ENCODE measurements around the gene DDX39B. TPM values are rescaled to one million over a fixed set of nuclear protein-coding genes. Genes with fewer than 3 reads are reported as not detected.
"Not testable (repeated sequence)": the region's sequence is repeated elsewhere in the genome, so short reads cannot be mapped to it uniquely, and the experiment has no call there.

Gene DDX39B
- total and polyA plus RNA-seq, 9 of the 15 experiments (the other 6 are each of a cell fraction or from before 2014, with no cell fraction given) = 479 to 869 (median 592) TPM

DNA sequence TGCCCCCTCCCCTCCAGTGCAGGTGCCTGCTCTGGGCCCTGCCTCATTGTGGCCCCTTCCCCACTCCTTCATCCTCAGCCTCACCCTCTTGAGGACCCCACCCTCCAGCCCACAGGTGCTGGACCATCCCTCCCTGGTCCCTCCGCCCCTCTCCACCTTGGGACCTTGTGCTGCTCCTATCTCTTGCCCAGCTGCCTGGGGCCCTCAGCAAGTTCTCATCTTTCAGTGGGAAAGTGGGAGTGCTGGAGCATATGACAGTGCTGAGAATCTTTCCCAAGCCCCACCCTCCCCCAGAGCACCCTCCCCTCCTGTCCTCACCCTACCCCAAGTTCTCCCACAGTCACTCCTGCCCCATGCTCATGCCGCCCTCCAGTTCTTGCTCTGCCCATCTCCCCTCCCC, 42.2 kb downstream of the DDX39B start:
- CTCF ChIA-PET (ENCODE audit: low intra/inter-chr PET ratio); BruUV-seq (replicated peaks); H3K4me3 ChIP-seq; intact Hi-C loops (cut with micrococcal nuclease); H2AFZ ChIP-seq (ENCODE audit: low read depth, low read length); FAIRE-seq; H4K20me1 ChIP-seq (replicated peaks; ENCODE audit: control insufficient read depth, insufficient read depth, low read length); H3K9me3 ChIP-seq (replicated peaks; ENCODE audit: control insufficient read depth, insufficient read depth, low read depth, low read length); H3K27me3 ChIP-seq (ENCODE audit: control insufficient read depth in 2 of 2, insufficient read depth in 2 of 2, low read length in 2 of 2); ATAC-seq; H3K36me3 ChIP-seq (ENCODE audit: control insufficient read depth, insufficient read depth, low read length); H3K4me2 ChIP-seq (ENCODE audit: insufficient read depth, low read length); H3K27ac ChIP-seq (ENCODE audit: extremely low read depth, low read depth, low read length); H3K9me1 ChIP-seq (ENCODE audit: control insufficient read depth, insufficient read depth, low read length): not testable (repeated sequence)
- peaks cover 27 to 33% of the 10 kb centered on the region in 2 experiments for H3K4me1 ChIP-seq (replicated peaks in 1 of 2; ENCODE audit: control insufficient read depth in 2 of 2, insufficient read depth in 2 of 2, low read length in 2 of 2)
- POLR2A ChIA-PET = interaction anchor here (2.5 kb wide), 1 partner anchor 41 kb away, joined by 23 read pairs; the partner anchor contains the start of gene DDX39B
- WGBS (ENCODE audit: insufficient coverage, low coverage, missing lambda C conversion rate) = no CpG with 5 or more reads among the region's 2 CpGs
- DNase-seq (ENCODE audit: extremely low read depth in 1 of 4, low spot score in 3 of 4) = peak in 1 of 4 experiments; percentile 36
- in situ Hi-C loops (cut with MboI) = loop anchor here (5.0 kb wide), 1 partner anchor 33 kb away; no protein-coding TSS in a partner anchor
- H3K79me2 ChIP-seq (ENCODE audit: control insufficient read depth, insufficient read depth, low read length) = peaks cover 42% of the 10 kb centered on the region
- peak overlapping the region in 1 of 2 experiments; percentile 85; a peak in 1 of 4 replicates for H3K9ac ChIP-seq (ENCODE audit: insufficient read depth in 1 of 2, low read depth in 2 of 2, low read length in 2 of 2)

DNA sequence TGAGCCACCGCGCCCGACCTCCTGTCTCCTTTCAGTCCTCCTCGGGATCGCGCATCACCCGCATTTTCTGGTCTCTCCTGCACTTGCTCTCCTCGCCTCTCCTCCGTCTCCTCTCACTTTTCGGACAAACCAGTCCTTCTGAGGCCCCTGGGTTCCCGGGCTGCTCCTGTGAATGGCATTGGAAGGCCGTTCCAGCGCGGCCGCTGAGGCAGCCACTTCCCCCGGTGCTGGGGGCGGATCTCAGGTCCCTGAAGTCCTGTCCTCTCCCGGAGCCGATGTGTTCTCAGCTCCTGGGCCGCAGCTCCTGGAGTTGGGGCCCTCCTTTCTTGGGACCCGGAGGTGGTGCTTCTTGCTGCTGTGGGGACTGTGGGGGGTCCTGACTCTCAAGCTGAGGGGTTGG, 43.1 kb downstream of the DDX39B start:
- Histone ChIP-seq H2AFZ (ENCODE audit: low read depth, low read length) (peak overlapping the region; percentile 66), H3K4me3 (peak overlapping the region; percentile 88), H3K27ac (ENCODE audit: extremely low read depth, low read depth, low read length) (peak overlapping the region; percentile 38; the same call in 2 of the 3 replicates), H3K27me3 (ENCODE audit: control insufficient read depth in 2 of 2, insufficient read depth in 2 of 2, low read length in 2 of 2) (no peaks in the 10 kb centered on the region), H3K9me3 (replicated peaks; ENCODE audit: control insufficient read depth, insufficient read depth, low read depth, low read length) (no peaks in the 10 kb centered on the region), H4K20me1 (replicated peaks; ENCODE audit: control insufficient read depth, insufficient read depth, low read length) (peaks cover 7% of the 10 kb centered on the region; the same call in 1 of the 2 replicates), H3K9me1 (ENCODE audit: control insufficient read depth, insufficient read depth, low read length) (no peaks in the 10 kb centered on the region), H3K4me2 (ENCODE audit: insufficient read depth, low read length) (peak overlapping the region; percentile 80), H3K9ac (ENCODE audit: insufficient read depth in 1 of 2, low read depth in 2 of 2, low read length in 2 of 2) (peak overlapping the region; percentile 56 to 85; a peak in 3 of 4 replicates), H3K4me1 (replicated peaks in 1 of 2; ENCODE audit: control insufficient read depth in 2 of 2, insufficient read depth in 2 of 2, low read length in 2 of 2) (peaks cover 27 to 42% of the 10 kb centered on the region in 2 experiments), H3K79me2 (ENCODE audit: control insufficient read depth, insufficient read depth, low read length) (peaks cover 43% of the 10 kb centered on the region), H3K36me3 (ENCODE audit: control insufficient read depth, insufficient read depth, low read length) (no peaks in the 10 kb centered on the region)
- BruUV-seq (replicated peaks) = no TSS peak
- intact Hi-C loops (cut with micrococcal nuclease) (no loop called here), in situ Hi-C loops (cut with MboI) (loop anchor here (5.0 kb wide), 1 partner anchor 34 kb away; no protein-coding TSS in a partner anchor)
- DNase-seq (ENCODE audit: extremely low read depth in 1 of 4, low spot score in 3 of 4) (peak in 2 of 4 experiments; percentile 46 to 59), ATAC-seq (peak; percentile 8), FAIRE-seq (no peak)
- 6% methylated on average over 21 of the region's 21 CpGs for WGBS (ENCODE audit: insufficient coverage, low coverage, missing lambda C conversion rate)
- POLR2A ChIA-PET = interaction anchor here (1.0 to 2.5 kb wide), 4 partner anchors 31 to 167 kb away, joined by 3 to 23 read pairs (median 4); partner anchors contain the start of genes CSNK2B and DDX39B
- CTCF ChIA-PET (ENCODE audit: low intra/inter-chr PET ratio) = no interaction called here
- TF ChIP-seq, protein P1, sequence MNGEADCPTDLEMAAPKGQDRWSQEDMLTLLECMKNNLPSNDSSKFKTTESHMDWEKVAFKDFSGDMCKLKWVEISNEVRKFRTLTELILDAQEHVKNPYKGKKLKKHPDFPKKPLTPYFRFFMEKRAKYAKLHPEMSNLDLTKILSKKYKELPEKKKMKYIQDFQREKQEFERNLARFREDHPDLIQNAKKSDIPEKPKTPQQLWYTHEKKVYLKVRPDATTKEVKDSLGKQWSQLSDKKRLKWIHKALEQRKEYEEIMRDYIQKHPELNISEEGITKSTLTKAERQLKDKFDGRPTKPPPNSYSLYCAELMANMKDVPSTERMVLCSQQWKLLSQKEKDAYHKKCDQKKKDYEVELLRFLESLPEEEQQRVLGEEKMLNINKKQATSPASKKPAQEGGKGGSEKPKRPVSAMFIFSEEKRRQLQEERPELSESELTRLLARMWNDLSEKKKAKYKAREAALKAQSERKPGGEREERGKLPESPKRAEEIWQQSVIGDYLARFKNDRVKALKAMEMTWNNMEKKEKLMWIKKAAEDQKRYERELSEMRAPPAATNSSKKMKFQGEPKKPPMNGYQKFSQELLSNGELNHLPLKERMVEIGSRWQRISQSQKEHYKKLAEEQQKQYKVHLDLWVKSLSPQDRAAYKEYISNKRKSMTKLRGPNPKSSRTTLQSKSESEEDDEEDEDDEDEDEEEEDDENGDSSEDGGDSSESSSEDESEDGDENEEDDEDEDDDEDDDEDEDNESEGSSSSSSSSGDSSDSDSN (IDR thresholded peaks at IDR 0.05; ENCODE audit: borderline replicate concordance in 1 of 2, low read depth in 2 of 2, low read length in 2 of 2) = 0 out of 4 replicates have a peak, but pooled peaks of 1 of the 2 experiments have one; percentile 65
- no peak for TF ChIP-seq DMBX1 (CRISPR knock-in tag; IDR thresholded peaks at IDR 0.05; ENCODE audit: borderline replicate concordance)
- no peak for TF ChIP-seq FUS (optimal IDR thresholded peaks at IDR 0.05; ENCODE audit: low read depth, low read length)
- no peak for TF ChIP-seq RNF2 (IDR thresholded peaks at IDR 0.05)
- TF ChIP-seq CC2D1A (IDR thresholded peaks at IDR 0.05) = peak; percentile 48; the same call in 1 of the 2 replicates
- TF ChIP-seq, protein P2, sequence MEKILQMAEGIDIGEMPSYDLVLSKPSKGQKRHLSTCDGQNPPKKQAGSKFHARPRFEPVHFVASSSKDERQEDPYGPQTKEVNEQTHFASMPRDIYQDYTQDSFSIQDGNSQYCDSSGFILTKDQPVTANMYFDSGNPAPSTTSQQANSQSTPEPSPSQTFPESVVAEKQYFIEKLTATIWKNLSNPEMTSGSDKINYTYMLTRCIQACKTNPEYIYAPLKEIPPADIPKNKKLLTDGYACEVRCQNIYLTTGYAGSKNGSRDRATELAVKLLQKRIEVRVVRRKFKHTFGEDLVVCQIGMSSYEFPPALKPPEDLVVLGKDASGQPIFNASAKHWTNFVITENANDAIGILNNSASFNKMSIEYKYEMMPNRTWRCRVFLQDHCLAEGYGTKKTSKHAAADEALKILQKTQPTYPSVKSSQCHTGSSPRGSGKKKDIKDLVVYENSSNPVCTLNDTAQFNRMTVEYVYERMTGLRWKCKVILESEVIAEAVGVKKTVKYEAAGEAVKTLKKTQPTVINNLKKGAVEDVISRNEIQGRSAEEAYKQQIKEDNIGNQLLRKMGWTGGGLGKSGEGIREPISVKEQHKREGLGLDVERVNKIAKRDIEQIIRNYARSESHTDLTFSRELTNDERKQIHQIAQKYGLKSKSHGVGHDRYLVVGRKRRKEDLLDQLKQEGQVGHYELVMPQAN (IDR thresholded peaks at IDR 0.05; ENCODE audit: borderline replicate concordance) = peak; percentile 47; the same call in 1 of the 2 replicates
- peak; percentile 56; the same call in 1 of the 2 replicates for TF ChIP-seq TRIM28 (IDR thresholded peaks at IDR 0.05)
- TF ChIP-seq MYBL2 (IDR thresholded peaks at IDR 0.05; ENCODE audit: low read depth) = no peak
- no peak for TF ChIP-seq MYBL2 (CRISPR knock-in tag; IDR thresholded peaks at IDR 0.05; ENCODE audit: borderline replicate concordance)
- no peak for TF ChIP-seq TBL1XR1 (IDR thresholded peaks at IDR 0.05; ENCODE audit: low read length in 2 of 2)
